Activated gamma-delta T cell treated with anti-CD3 and anti-CD28 coated beads, Interleukin-2, amount 50 U/mL, for 16 hours (primary cell): ENCODE measurements around the gene HIP1.
"Not testable (repeated sequence)": the region's sequence is repeated elsewhere in the genome, so short reads cannot be mapped to it uniquely, and the experiment has no call there.

ENCODE experiments used
- DNase-seq: peaks from one replicate; pipeline ENCODE4 v3.0.0-alpha.2; 2020; ENCODE audit warnings: low read depth

HIP1 gene

DNA sequence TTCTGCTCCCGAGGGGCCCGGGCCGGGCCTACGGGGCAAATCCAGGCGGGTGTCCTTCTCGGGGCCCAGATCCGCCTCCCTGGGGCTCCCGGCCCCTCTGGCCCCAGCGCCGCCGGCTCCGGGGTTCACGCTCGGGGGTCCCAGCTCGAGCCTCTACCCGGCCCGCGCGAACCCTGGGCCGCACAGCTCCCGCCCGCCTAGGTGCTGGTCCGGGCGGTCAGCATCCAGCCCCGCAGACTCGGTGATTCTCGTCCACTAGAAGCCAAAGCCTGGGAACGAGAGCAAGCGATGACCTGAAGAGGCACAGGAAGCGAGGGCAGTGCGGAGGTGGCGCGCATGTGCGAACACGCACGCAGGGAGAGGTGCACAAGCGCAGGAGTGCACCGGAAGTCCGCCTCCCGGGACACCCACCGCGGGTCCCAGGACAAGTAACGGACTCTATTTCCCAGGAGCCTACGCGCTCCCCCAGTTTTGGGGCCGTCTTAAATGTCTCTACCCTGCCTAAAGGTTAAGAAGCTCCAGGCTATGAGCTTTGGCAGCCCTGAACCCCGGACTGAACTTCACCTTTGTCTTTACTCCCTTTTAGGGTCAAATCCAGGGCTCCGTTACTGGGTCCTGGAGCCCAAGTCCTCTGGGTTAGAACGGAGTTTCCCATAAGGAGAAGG lies 252.6 kb downstream of the HIP1 start, which contains the start of gene POM121C:
Gene POM121C, minus strand, starts transcription at position 321 of the 665 bp plus-strand sequence. CDS start 44,803 bp downstream, outside the sequence.
- DNase-seq: peak; percentile 78

DNA sequence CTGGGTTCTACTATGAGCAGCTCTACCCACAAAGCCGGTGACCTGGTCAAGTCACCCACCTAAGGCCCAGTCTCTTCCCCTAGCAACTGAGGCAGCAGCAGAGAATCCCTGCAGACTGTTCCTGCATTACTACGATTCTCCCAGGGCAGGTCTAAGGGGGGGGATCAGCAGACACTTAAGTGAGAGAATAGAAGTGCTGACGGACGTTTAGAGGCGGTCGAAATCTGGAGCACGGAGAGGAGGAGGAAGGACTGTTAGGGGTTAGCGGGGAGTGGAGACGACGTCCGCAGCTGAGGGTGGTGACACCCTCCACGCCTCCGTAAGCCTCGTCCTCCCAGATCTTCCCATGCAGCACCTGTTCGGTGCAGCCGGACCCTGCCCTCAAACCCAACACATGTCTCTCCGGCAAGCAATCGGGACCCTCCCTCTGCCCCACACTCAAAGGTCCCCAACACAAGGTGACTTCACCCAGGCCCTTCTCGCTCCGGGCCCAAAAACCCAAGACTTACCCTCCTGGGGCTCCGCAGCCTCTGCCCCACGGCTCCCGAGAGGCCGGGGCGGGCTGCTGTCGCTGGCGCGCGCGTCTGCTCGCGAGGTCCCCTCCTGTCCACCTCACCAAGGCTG lies 253.3 kb downstream of the HIP1 start:
- DNase-seq: not testable (repeated sequence)
